Stimulated activated CD4-positive, alpha-beta T cell treated with anti-CD3 and anti-CD28 coated beads, TNF-alpha, amount 100 ng/mL, for 4 hours (primary cell): Measurements from ENCODE around the gene ANTXR2.
"Not testable (repeated sequence)": the region's sequence is repeated elsewhere in the genome, so short reads cannot be mapped to it uniquely, and the experiment has no call there.

Source experiments
- DNase-seq, 3 experiments: peaks; one replicate each; pipeline ENCODE4 v3.0.0-alpha.2; 2020; ENCODE audit warnings: low read depth in 3 of 3

The ANTXR2 gene

GRCh38 chr4:79918292-79918691, 154.7 kb downstream of the ANTXR2 start:
- no peak for DNase-seq

- peak; percentile 2 to 9 (median 7) for DNase-seq
These were observed 155.8 kb downstream of the ANTXR2 start for GRCh38 chr4:79917246-79917645.

GRCh38 chr4:79915246-79915645, 157.8 kb downstream of the ANTXR2 start:
- DNase-seq, result no peak

- DNase-seq, result no peak
These were observed 159.4 kb downstream of the ANTXR2 start for GRCh38 chr4:79913581-79913980.

GRCh38 chr4:79907001-79907400, 166.0 kb downstream of the ANTXR2 start:
- no peak for DNase-seq

- no peak for DNase-seq
These were observed 166.7 kb downstream of the ANTXR2 start for GRCh38 chr4:79906303-79906702.

GRCh38 chr4:79905212-79905611, 167.8 kb downstream of the ANTXR2 start:
- no peak for DNase-seq

GRCh38 chr4:79904331-79904730, 168.7 kb downstream of the ANTXR2 start:
- DNase-seq, result no peak

- DNase-seq, result no peak
These were observed 172.8 kb downstream of the ANTXR2 start for GRCh38 chr4:79900182-79900581.

GRCh38 chr4:79899481-79899880, 173.5 kb downstream of the ANTXR2 start:
- DNase-seq, result no peak

- DNase-seq, result no peak
These were observed 175.0 kb downstream of the ANTXR2 start for GRCh38 chr4:79898055-79898454.

GRCh38 chr4:79897174-79897573, 175.9 kb downstream of the ANTXR2 start:
- no peak for DNase-seq

- DNase-seq, result no peak
These were observed 179.6 kb downstream of the ANTXR2 start for GRCh38 chr4:79893456-79893855.

GRCh38 chr4:79889026-79889425, 184.0 kb downstream of the ANTXR2 start:
- not testable (repeated sequence) for DNase-seq

GRCh38 chr4:79886557-79886956, 186.5 kb downstream of the ANTXR2 start:
- DNase-seq, result no peak

- no peak for DNase-seq
These were observed 187.0 kb downstream of the ANTXR2 start for GRCh38 chr4:79886021-79886420.

GRCh38 chr4:79883290-79883689, 189.7 kb downstream of the ANTXR2 start:
- no peak for DNase-seq

GRCh38 chr4:79882806-79883205, 190.2 kb downstream of the ANTXR2 start:
- DNase-seq, result no peak

GRCh38 chr4:79881407-79881806, 191.6 kb downstream of the ANTXR2 start:
- DNase-seq, result no peak

- DNase-seq, result no peak
These were observed 195.5 kb downstream of the ANTXR2 start for GRCh38 chr4:79877511-79877910.

GRCh38 chr4:79875344-79875899, 197.6 kb downstream of the ANTXR2 start:
- DNase-seq, result no peak

GRCh38 chr4:79874197-79874596, 198.8 kb downstream of the ANTXR2 start:
- DNase-seq, result no peak

- no peak for DNase-seq
These were observed 200.3 kb downstream of the ANTXR2 start for GRCh38 chr4:79872738-79873137.

- DNase-seq, result no peak
These were observed 201.1 kb downstream of the ANTXR2 start for GRCh38 chr4:79871961-79872360.
